HG02970 (cell line): ENCODE results near the gene CDKL1.

ENCODE experiments used
- ATAC-seq: cut with Tn5 transposase; IDR thresholded peaks from one replicate; pipeline ENCODE4 v1.9.1; 2021; ENCODE audit warnings: mild to moderate bottlenecking, moderate library complexity, moderate number of reproducible peaks; ENCODE audit not compliant: unreplicated experiment, low FRiP score

Gene CDKL1

GRCh38 chr14:50396631-50397389, at the start of gene CDKL1:
Gene CDKL1, minus strand, starts transcription at chr14:50396881. Its CDS starts 1,013 bp downstream, at chr14:50395868.
- ATAC-seq, result no peak

GRCh38 chr14:50434528-50434927, 37.8 kb upstream of the CDKL1 start:
- ATAC-seq, result no peak

GRCh38 chr14:50432131-50432530, 35.5 kb upstream of the CDKL1 start:
- ATAC-seq, result no peak

- ATAC-seq, result no peak
These were observed 29.1 kb upstream of the CDKL1 start for GRCh38 chr14:50425816-50426215.

DNA sequence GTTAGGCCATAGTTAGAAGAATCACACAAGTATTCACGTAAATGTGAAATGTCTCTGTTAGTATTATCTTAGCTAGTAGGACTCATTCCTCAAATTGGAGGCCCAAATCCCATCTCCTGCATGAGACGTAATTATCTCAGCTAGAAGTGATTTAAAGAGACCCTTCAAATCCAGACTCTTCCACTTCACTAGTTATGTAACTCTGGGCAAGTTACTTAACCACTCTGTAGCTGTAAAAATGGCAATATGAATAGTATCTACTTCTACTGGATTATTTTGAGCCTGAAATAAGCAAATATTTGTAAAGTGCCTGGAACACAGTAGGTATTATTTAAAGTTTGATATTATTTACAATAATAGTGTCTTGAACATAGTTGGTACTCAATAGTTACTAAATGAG, 28.4 kb upstream of the CDKL1 start:
- ATAC-seq, result no peak

DNA sequence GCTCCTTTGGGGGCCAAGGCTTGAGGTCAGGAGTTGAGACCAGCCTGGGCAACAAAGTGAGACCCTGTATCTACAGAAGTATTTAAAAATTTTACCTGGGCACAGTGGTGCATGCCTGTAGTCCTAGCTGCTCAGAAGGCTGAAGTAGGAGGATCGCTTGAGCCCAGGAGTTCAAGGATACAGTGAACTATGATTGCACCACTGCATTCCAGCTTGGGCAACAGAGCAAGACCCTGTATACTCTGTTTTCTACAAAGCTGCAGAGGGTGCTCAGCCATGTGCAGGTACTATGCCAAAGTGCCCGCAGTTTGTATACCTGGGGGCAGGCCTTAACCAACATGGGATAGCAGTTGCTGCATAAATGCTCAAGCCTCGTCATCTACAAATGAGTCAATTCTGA, 26.8 kb upstream of the CDKL1 start:
- ATAC-seq, result no peak

- no peak for ATAC-seq
These were observed 24.8 kb upstream of the CDKL1 start for GRCh38 chr14:50421499-50421898.

GRCh38 chr14:50417853-50418252, 21.2 kb upstream of the CDKL1 start:
- no peak for ATAC-seq

- ATAC-seq, result no peak
These were observed 14.2 kb upstream of the CDKL1 start for GRCh38 chr14:50410921-50411320.

GRCh38 chr14:50410071-50410470, 13.4 kb upstream of the CDKL1 start:
- no peak for ATAC-seq

GRCh38 chr14:50407111-50407812, 10.6 kb upstream of the CDKL1 start:
- ATAC-seq, result no peak

DNA sequence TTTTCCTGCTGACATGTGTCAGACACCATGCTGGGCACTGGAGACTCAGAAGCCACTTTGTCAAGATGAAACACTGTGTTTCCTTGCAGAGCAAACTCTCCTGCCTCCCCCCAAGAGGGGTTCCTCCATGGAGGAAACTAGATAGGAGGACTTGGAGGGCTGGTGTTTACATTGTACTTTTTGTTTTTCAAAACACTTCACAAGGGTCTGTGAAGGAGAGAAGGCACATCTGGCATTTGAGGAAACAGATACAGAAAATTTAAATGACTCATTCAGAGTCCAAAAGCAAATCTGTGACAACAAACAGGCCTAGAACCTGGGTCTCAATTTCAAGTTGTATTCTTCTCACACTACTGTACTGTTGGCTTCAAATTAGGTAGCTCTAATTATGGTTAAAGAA, 6.7 kb upstream of the CDKL1 start:
- ATAC-seq, result no peak

DNA sequence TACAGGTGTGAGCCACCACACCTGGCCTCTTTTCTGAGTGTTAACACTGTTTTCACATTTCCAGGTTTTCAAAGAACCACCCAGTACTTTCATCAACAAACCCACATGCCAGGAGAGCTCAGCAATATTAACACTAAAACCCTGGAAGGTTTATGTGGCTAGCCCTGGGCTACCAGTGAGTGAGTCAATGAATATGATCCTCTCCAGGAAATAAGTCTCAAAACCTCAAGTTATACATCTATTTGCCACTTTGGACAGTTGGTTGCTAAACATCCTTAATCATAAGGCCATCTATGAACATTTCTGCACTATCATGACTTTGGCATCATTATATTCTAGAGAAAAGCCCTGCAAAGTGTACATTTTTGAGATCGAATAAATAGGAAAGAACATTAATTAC, 6.3 kb upstream of the CDKL1 start:
- no peak for ATAC-seq

- no peak for ATAC-seq
These were observed 3.8 kb upstream of the CDKL1 start for GRCh38 chr14:50400461-50400860.

DNA sequence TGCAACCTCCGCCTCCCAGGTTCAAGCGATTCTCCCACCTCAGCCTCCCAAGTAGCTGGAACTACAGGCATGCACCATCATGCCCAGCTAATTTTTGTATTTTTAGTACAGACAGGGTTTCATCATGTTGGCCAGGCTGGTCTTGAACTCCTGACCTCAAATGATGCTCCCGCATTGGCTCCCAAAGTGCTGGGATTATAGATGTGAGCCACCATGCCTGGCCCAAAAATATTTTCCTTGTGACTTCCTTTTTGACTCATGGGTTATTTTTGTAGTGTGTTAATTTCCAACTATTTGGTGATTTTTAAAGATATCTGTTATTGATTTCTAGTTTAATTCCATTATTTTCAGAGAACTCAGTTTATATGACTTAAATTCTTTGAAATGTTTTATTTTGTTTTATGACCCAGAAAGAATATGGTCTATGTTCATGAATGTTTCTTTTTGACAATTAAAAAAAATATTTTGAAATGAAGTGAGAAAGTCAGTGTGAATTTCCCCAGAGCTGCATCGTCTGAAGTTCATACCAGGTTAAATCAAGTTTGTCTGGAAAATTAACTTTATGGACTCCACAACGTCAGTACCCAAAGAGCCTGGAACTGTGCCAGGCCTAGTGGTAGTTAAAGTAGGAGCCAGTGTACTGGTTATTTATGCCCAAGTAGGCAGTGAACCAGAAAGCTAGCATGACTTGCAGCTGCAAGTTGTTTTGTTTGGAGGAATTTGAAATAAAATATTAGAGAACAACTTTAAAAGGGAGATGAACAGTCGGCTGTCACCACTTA, 2.8 kb upstream of the CDKL1 start:
- ATAC-seq, result no peak

DNA sequence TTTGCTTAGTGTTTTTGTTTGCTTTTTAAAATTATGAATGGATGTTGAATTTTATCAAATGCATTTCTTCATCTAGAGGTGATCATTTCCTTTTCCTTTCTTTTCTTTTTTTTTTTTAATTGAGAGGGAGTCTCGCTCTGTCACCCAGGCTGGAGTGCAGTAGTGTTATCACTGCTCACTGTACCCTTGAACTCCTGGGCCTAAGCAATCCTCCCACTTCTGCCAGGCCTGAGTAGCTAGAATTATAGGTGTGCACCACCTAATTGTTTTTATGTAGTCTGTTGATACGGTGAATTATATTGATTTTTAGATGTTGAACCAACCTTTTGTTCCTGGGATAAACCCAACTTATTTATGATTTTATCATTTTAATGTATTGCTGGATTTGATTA, 1.5 kb upstream of the CDKL1 start:
- no peak for ATAC-seq

DNA sequence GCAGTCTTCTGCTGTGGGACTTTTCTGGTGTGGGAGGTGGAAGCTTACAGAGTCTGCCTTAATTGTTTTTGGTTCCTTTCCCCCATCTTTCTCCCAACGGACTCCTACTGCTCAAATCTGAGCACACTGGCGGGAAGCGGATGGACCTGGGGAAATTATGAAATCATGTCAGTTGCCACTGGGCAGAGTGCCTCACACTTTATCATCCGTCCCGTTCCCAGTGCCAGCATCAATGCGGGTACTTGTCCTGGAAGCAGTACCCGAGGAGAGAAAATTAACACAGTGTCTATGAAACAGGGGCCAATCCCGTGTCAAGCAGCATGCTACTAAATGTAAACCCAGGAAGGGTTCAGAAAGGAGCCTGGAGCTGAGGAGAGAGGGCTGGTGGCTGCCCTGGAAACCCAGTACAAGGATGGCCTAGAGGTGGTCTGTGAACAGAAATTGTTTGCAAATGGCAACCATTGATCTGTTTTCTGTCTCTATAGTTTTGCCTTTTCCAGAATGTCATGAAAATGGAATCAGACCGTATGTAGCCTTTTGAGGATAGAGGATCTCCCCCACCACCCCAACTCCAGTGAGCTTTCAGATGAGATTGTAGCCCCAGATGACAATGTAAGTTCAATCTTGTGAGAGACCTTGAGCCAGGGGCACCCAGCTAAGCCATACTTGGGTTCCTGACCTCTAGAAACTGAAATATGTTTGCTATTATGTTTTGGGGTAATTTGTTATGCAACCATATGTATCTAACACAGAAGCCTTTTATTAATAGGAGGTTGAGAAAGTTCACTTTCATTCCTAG, 908 bp upstream of the CDKL1 start:
- no peak for ATAC-seq

DNA sequence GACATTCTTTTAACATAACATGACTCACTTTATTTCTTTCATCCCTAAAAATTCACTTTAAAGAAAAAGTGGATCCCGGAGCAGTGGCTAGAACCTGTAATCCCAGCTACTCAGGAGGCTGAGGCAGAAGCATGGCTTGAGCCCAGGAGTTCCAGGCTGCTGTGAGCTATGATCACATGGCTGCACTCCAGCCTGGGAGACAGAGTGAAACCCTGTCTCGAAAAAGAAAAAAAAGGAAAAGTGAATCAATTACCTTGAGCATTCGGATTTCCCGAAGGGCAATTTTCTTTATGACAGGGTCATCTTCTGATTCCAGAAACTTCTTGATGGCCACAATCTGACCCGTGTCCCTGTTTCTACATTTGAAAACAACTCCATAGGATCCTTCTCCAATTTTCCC, 1.2 kb downstream of the CDKL1 start:
- no peak for ATAC-seq

- ATAC-seq, result no peak
These were observed 2.0 kb downstream of the CDKL1 start for GRCh38 chr14:50394713-50395112.

DNA sequence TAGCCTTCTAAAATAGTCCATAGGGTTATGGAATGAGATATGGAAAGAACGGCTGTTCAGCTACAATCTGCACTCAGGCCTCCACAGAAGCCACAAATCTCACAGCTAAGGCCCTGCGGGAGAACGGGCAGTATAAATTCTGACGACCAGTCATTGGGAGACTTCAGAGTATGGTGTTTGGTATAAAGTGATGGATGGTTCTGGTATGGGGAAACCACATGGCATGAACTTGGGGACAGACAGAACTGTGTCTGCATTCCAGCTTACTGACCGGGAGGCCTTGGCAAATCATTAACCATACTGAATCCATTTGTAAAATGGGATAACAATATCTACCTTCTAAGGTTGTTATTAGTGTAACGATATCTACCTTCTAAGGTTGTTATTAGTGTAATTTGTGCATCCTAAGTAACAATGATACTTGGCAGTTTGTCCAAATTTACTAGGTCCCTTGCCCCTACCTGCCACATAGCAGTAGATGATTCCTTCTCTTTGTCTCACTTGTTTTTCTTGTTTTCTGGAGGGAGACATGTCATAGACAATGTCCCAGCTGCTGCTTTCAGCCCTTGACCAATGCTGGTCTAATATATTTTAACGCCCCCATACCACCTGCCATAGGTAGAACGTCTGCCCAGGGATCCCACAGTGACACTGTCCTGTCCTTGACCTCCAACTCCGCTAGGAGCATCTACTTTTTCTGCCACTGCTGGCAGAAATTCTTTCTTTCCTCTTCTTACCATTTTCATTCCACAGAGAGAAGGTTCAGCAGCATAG, 6.8 kb downstream of the CDKL1 start:
- ATAC-seq, result no peak
